Measurements from ENCODE around the gene PHACTR1.

The PHACTR1 gene

DNA sequence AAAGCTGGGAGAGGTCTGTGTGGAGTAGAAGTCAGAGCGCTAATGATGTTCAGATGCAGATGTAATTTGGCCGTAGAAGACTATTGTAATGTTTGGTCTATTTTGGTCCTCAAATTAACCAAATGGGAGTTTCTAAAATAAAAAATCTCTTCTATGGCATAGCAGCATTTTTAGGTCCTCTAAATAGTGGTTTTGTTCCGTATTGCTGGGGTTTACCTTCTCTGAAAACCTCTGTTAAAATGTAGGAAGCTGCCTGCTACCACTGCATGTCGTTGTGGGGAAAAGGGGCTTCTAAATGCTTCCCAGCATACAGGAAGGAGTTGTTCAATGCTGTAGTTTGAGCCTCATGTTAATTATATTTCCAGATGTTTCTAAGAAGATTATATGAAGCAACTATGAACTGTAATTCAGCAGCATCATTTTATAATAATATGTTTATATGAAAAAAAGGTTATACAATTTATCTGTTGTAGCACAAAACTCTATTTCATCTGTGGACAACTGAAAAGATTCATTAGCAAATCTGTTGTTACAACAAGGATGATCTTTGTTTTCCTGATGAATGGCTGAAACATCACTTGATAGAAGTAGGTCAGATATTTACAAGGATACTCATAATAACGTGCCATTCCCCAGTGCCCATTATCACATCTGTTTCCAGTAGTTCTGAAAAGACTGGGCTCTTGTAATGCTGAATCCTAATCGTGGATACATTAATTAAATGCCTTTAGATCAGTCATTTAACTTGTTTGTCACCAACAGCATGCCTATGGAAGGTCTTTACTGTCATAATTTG lies 355.2 kb downstream of the PHACTR1 start:
- no peak for DNase-seq (ENCODE audit: low read depth in 2 of 2)

DNA sequence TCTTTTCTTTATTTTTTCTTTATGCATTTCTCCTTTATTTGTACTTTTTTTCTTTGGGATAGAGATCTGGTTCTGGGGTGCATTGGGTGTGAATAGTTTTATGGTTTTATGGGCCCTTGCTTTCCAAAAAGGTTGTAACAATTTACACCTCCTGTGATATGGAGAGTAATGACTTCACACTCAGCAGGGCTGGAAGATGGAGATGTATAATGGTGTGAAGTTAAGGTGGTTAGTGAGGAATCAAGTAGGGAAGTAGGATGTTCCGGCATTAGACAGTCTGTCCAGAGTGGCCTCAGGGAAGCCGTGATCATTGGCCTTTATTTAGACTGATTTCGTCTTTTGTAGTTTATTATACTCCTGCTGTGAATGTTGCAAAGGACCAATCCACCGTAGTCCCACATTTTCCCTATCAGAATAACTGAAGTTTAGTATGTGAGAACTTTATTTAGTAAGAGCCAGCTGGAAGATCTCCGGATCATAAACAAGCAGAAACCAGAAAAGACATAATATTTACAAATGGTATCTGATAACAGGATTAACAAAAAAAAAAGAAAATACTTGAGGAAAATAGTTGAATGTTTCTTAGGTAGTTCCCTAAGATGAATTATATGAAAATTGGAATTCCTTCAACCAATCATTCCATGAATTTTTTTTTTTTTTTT lies 356.2 kb downstream of the PHACTR1 start:
- no peak for DNase-seq (ENCODE audit: low read depth in 2 of 2)

DNA sequence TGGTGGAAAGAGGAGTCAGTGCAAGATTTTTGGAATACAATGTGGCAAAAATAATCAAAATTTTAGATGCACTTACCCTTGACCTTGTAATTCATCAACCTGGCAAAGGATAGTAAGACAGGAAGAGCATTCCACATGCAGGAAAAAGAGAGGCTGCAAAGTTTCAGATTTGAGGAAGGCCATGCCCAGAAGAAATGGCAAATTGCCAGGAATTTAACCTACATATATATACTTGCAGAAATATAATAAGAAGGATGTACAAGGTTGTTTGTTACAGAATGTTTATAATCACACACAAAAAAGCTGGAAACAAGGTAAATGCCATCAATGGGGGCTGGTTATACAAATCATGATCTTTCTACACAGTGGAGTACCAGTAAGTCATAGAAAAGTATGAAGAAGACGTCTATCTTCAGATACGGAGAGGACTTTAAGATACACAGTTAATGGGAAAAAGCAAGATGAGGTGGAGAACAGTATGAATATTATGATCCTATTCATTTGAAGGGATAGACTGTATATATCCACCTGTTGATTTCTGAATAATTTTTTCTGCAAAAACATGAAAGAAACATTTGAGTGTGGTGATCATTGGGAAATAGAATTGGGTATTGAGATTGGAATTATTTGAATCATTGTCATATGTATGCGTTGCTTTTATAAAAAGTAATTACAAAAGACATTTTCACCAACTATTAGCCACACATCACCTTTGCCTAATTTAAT lies 358.0 kb downstream of the PHACTR1 start:
- DNase-seq (ENCODE audit: low read depth in 2 of 2): no peak

DNA sequence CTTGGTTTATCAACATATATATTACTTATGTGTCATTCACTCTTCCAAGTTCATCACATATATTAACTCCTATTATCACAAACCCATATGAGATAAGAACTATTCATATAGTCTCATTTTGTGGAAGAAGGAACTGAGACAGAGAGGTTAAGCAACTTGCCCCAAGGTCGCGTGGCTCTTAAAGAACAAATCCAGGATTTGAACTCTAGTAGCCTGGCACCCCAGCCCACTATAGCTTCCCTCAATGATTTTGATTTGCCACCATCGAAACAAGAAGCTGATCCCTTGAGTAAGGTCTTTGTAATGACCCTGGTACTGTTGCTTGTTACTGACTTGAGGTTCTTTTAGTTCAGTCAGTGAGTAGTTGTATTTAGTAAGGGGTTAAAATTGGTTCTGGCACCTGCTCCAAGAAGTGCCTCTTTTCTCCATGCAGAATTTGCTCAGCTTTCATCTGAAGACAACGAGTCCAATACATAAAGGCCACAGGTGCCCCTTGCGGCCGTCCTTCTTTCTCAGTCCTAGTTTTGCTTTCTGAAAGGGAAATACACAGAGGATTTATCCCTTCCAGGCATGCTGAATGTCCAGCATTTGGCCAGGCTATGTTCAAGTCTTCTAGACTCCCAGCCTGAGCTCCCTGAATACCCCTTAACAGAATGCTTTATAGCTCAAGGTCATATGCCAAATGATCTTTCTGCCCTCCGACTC lies 358.7 kb downstream of the PHACTR1 start:
- DNase-seq (ENCODE audit: low read depth in 2 of 2): no peak

DNA sequence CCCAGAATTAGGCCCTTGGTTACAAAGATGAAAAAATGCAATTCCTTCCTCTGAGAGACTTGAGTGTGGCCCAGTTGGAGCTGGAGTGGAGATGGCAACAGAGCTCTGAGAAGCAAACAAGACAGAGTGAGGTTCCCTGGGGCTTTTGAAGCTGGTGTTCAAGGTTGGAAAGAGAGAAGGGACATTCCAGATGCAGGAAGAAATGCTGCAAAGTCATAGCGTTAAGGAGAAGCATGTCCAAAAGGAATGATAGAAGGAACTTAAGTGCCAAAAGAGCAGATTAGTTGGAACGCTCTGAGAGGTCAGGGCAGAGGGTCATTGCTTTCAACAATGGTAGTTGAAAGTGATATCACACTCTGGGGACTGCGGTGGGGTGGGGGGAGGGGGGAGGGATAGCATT lies 360.0 kb downstream of the PHACTR1 start:
- no peak for DNase-seq (ENCODE audit: low read depth in 2 of 2)

DNA sequence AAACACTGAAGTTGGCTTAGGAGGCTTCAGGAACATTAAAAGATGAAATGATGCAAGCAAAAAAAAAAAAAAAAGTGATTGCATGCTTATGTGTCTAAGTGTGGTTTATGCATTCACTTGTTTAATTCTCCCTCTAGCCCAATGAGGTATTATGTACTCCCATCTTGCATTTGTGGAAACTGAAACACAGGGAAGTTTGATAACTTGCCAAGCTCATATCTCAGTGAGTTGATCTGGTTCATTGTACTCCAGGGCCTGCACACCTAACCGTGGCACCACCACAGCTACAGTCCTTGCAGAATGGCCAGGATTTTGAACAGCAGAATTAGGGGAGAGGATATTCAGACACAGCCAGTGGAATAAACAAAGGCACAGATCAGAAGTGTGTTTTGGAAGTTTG lies 360.6 kb downstream of the PHACTR1 start:
- no peak for DNase-seq (ENCODE audit: low read depth in 2 of 2)

DNA sequence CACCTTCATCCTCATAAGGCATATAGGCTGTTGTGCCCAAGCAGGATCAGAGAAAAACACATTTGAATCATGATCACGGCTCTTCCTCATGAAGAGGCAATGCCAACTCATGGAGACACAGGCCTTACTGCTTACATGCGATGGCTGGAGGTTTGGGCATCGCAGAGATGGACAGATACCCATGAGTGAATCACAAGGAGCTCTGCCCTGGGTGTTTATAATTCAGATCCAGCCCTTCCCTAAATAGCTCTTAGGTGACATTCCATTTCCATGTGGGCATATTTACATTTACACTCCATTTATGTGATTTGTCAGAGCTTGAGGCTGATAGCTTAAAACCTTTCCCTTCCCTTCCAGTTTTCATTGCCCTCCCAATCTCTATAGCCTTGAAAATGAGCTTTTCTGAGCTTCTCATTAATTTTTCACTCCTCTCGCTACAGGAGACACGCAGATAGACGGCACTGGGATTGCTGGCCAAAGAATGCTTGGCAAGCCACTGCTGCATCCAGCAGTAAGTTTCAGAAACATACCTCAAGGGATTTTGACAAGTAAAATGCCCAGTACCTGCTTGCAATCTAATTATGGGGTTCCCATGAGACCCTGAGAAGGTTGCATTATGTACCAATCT lies 362.6 kb downstream of the PHACTR1 start:
- DNase-seq (ENCODE audit: low read depth in 2 of 2): no peak

DNA sequence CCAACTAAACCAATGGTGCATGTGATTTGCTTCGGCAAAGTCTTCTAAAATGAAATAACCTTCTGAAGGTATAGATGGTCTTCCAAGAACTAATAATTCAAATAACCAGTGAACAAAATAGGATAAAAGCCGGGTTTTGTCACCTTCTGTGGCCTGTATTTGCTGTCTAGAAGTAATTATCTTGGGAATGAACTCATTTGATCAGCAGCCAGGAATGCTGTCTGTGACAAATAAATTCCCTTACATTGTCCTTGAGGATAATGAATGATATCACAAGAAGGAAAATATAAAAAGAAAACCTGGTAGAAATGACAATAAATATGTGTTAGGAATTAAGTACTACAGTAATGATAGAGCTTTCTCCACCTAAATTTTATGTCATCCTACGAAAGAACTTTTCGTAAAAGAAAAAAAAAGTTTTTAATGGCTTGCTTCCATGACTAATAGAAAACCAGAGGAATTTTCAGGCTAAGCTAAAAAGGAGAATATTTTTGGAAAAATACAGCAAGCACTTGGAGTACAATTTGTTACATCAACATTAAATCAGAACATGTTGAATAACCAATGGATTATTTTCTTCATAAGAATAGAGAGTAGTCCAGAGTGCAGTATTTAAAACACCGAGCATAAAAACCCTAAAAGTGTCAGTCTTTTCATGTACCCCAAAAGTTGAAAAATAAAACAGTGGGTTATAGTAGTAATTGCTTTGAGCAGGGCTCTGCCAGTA lies 364.1 kb downstream of the PHACTR1 start:
- DNase-seq (ENCODE audit: low read depth in 2 of 2): no peak

DNA sequence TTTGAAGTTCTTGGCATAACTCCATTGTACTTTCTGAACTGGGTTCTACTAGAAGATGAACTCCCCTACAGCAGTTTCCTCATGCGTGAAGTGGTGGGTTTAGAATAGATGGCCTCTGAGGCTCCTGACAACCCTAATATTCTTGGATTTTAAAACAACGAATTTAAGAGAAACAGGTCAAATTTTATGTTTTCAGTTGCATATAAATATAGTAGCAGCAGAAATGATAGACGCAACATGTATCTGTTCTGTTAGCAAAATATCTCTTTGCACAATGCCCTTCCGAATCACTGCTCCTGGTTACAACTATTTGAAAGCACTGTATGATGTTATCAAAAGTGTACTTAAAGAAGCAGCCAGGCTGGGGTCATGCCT lies 364.6 kb downstream of the PHACTR1 start:
- no peak for DNase-seq (ENCODE audit: low read depth in 2 of 2)

DNA sequence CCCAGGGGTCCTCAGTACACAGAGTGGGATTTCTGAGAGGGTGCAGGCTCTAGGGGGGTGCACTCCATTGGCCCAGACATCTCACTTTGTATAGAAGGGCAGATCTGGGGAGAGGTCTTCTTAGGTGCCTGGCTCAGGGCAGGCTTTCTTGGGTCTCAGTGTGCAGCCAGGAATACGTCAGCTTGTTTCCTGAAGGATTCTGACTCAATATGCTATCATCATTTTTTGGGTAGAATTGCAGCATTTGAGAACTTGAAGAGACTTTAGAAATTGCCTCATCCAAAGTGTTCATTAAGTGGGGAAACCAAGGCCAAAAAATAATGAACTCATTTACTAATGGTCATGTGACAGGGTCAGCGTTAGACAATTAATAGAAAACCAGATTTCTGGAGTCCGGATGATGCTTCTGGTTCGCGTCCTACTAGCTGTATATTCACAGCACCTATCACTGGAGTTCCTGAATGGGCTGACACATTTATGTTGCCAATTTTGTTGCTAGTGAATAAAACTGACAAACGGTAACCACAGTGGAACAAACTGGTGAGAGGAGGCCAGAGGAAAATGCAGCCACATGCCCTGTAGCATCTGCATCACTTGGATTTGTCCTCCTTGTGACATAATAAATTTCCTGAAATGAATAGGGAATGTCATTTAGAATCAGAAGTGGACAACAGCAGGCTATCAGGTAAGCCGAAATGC lies 372.9 kb downstream of the PHACTR1 start:
- no peak for DNase-seq (ENCODE audit: low read depth in 2 of 2)

DNA sequence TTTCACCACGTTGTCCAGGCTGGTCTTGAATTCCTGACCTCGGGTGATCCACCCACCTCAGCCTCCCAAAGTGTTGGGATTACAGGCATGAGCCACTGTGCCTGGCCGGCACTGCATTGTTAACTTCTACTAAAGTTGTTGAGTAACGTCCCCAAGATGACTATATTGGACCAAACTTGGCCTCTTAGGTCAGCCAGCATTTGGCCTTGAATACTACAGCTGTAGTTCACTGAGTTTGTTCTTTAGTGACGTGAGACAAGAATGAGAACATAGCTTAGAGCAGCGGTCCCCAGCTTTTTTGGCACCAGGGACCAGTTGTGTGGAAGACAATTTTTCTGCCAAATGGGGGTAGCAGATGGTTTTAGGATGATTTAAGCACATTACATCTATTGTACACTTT lies 374.6 kb downstream of the PHACTR1 start:
- no peak for DNase-seq (ENCODE audit: low read depth in 2 of 2)

DNA sequence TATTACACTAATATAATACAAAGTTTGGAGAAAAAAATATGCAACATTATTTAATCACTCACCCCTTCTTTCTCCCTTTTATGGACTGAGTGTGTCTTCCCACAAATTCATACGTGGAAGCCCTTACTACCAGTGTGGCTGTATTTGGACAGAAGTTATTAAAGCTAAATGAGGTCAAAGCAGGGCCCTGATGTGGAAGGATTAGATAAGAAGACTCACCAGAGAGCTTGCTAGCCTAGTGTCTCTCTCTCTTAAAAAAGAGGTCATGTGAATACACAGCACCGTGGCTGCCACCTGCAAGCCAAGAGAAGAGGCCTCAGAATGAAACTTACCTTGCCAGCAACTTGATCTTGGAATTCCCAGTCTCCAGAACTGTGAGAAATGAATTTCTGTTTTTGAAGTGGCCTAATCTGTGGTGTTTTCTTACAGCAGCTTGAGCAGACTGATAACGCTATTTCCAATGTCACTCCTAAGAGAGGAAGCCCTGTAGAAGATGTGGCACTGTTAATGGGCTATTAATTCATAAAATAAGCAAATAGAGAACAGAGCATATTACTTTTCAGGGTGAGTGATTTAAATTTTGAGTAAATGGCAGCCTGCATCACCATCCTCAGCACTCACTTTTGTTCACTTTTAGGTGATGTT lies 378.3 kb downstream of the PHACTR1 start:
- no peak for DNase-seq (ENCODE audit: low read depth in 2 of 2)

DNA sequence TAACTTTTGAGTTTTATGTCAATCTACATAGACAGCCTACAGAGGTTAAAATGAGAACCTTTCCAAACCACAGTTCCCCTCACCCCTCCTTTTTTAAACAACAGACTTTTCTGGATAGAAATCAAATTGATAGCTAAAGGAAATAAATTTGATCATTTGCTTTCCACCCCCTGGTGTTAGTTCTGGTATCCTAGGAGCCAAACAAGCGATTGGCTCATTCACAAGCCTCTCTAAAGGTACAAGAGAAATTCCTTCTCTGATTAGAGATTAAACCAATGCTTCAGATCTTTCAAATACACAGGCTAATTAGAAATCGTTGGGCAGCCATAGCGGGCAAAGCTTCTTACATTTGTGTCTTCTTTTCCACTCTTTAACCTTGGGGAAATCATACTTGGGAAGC lies 379.5 kb downstream of the PHACTR1 start:
- DNase-seq (ENCODE audit: low read depth in 2 of 2): no peak

DNA sequence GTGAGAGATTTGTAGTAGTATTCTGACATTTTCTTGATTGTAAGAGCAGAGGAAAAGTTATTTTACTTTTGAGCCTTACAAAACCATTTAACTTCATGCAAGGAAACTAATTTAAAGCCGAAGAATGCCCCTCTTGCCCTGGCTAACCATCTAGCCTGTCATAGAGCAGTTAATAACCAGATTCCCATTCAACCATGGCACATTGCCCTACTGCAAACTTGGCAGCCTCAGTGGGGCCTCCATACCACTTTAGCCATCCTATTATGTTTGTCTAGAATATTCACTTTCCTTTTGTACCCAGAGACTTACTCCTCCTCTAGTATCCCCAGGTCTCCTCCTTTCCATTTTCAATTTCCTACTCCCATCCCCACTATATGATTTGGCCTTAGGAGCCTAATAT lies 380.9 kb downstream of the PHACTR1 start:
- no peak for DNase-seq (ENCODE audit: low read depth in 2 of 2)

DNA sequence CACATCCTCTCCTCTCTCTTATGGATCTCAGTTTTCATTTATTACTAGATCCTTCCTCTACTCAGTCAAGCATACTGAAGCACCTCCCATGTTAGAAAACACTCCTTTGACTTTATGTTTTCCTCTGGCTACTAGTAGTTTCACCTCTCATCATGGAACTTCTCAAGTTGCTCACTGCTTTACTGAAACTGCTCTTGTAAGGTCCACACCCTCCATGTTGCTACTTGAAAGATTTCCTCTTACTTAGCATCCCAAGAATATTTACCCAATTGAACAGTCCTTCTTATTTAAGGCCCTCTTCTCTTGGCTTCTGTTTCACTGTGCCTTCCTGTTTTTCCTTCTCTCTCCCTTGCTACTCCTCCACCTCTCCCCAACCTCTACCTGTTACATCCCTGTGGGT lies 381.4 kb downstream of the PHACTR1 start:
- no peak for DNase-seq (ENCODE audit: low read depth in 2 of 2)

DNA sequence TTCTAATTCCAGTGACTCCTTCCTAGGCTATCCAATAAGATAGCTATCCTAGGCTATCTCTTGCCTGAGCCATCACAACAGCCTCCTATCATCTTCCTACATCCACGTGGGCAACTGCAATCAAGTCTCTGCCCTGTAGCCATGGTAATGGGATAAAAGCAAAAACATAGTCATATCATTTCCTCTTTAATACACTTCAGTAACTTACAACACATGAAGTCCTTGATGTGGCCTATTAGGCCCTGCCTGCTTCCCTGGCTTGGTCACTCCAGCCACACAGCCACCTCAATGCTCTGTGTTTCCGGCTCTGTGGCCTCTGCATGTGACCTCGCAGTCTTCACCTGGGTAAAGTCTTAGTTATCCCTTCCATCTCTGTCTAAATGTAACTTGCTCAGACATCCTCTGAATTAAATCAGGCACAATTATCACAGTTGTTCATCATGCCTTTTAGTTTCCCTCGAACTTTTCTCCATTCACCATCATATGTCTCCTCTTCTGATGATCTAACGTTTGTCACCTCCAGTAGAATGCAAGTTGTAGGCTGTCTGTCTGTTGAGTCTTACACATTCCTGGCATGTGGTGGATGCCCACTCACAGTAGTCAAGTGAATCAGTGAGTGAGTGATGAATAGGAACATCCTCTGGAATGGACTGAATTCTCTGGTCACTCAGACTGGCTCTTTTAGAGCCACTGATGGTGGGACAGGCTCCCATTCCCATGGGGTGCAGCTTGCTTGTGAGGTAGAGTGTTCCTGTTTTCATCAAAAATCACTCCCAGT lies 382.4 kb downstream of the PHACTR1 start:
- no peak for DNase-seq (ENCODE audit: low read depth in 2 of 2)

DNA sequence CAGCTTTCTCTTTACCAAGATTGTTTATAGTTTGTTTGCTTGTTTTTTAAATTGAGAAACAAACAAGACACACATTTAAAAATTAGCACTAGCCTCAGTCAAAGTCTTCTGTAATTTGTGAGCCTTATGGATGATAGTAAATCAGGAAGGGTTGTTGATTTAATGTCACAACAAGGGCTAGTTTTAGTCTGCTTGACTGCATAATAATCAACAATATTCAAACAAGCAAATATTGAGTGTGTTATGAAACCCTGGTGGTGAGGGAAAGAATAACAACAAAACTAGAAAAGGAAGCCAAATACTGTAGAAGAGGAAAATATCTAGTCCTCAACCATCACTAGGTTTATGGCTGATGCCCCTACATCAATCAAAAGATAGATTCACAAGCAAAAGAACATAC lies 383.2 kb downstream of the PHACTR1 start:
- DNase-seq (ENCODE audit: low read depth in 2 of 2): no peak

DNA sequence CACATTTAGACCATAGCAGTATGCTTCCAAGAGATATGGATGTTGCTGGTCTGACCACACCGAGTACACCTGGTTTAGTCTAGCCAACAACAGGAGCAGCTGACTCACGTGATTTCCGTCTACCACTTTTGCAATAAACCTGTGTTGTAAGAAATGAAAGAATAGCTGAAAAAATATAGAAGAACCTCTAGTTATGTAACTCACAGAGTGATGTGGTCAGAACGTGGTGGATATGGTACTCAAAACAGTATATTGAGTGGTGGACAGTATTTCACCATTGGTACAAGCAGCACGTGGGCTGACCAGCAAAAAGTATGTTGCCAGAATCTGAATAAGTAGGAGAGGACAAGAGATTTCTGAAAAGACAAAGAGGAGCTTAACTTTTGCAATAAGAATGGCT lies 384.8 kb downstream of the PHACTR1 start:
- no peak for DNase-seq (ENCODE audit: low read depth in 2 of 2)

DNA sequence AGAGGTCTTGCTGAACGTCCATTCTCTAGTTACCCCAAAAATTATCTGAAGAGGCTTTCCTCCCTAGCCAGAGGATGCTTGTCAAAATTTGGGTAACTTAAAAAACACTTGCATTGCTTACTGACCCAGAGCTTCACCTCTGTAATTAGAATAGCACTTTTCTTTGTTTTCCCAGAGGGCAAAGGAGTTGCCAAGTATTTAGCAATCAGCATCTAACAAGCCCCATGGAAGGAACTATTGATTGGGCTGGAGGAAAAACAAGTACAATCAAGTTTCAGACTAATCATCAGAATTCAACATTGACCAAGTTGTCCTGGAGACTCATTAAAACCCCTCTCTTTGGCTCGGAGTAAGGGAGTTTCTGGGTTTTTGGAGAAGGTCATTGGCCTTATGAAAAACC lies 385.4 kb downstream of the PHACTR1 start:
- no peak for DNase-seq (ENCODE audit: low read depth in 2 of 2)
